HG02642 (cell line): ENCODE measurements around the gene SF3B1.
"Not testable (repeated sequence)": the region's sequence is repeated elsewhere in the genome, so short reads cannot be mapped to it uniquely, and the experiment has no call there.

Source experiments
- ATAC-seq: cut with Tn5 transposase; IDR thresholded peaks from one replicate; pipeline ENCODE4 v1.9.1; 2021; ENCODE audit warnings: mild to moderate bottlenecking; ENCODE audit not compliant: unreplicated experiment, poor library complexity

SF3B1 gene

GRCh38 chr2:197435598-197436420 is 981 bp upstream of the SF3B1 start:
- ATAC-seq, result peak; percentile 1

- ATAC-seq, result no peak
Observed at GRCh38 chr2:197433780-197434438, 919 bp downstream of the SF3B1 start.

GRCh38 chr2:197432527-197432926 is 2.3 kb downstream of the SF3B1 start:
- ATAC-seq, result not testable (repeated sequence)

GRCh38 chr2:197431858-197432257 is 3.0 kb downstream of the SF3B1 start:
- ATAC-seq, result no peak

- ATAC-seq, result no peak
Observed at GRCh38 chr2:197427986-197428385, 6.8 kb downstream of the SF3B1 start.

GRCh38 chr2:197426723-197427603 is 7.9 kb downstream of the SF3B1 start:
- no peak for ATAC-seq

- ATAC-seq, result no peak
Observed at GRCh38 chr2:197425550-197425949, 9.3 kb downstream of the SF3B1 start.

GRCh38 chr2:197423307-197423706 is 11.5 kb downstream of the SF3B1 start:
- ATAC-seq, result no peak

- no peak for ATAC-seq
Observed at GRCh38 chr2:197419438-197419837, 15.4 kb downstream of the SF3B1 start.

- ATAC-seq, result no peak
Observed at GRCh38 chr2:197416268-197416667, 18.6 kb downstream of the SF3B1 start.

GRCh38 chr2:197414515-197414914 is 20.3 kb downstream of the SF3B1 start:
- no peak for ATAC-seq

GRCh38 chr2:197414039-197414438 is 20.8 kb downstream of the SF3B1 start:
- no peak for ATAC-seq

GRCh38 chr2:197405582-197405981 is 29.2 kb downstream of the SF3B1 start:
- ATAC-seq, result no peak

GRCh38 chr2:197399887-197400540 is 34.8 kb downstream of the SF3B1 start:
- no peak for ATAC-seq

- no peak for ATAC-seq
Observed at GRCh38 chr2:197398913-197399312, 35.9 kb downstream of the SF3B1 start.

GRCh38 chr2:197391220-197391717 is 43.6 kb downstream of the SF3B1 start:
- ATAC-seq, result no peak

- no peak for ATAC-seq
Observed at GRCh38 chr2:197388866-197389587, 45.8 kb downstream of the SF3B1 start.

- no peak for ATAC-seq
Observed at GRCh38 chr2:197387179-197387578, 47.6 kb downstream of the SF3B1 start.

GRCh38 chr2:197386242-197386641 is 48.6 kb downstream of the SF3B1 start:
- no peak for ATAC-seq
